Ishikawa (cell line): ENCODE data around the gene FEV.

Experiments used
- CEBPB ChIP-seq: IDR thresholded peaks from 2 replicates; pipeline ENCODE4 v1.6.1; 2012
- CREB1 ChIP-seq: IDR thresholded peaks from 2 replicates; pipeline ENCODE4 v1.6.1; 2012; ENCODE audit warnings: low read depth
- EGR1 ChIP-seq: IDR thresholded peaks from 2 replicates; pipeline ENCODE4 v1.6.1; 2012
- EP300 ChIP-seq: IDR thresholded peaks from 2 replicates; pipeline ENCODE4 v1.6.1; 2012; ENCODE audit warnings: borderline replicate concordance
- FOXM1 ChIP-seq: IDR thresholded peaks from 2 replicates; pipeline ENCODE4 v1.6.1; 2012; ENCODE audit warnings: low read depth, borderline replicate concordance
- MAX ChIP-seq: IDR thresholded peaks from 2 replicates; pipeline ENCODE4 v1.6.1; 2012
- NFIC ChIP-seq: IDR thresholded peaks from 2 replicates; pipeline ENCODE4 v1.6.1; 2012
- RAD21 ChIP-seq: IDR thresholded peaks from 2 replicates; pipeline ENCODE4 v1.6.1; 2012; ENCODE audit warnings: low read depth
- REST ChIP-seq: IDR thresholded peaks from 2 replicates; pipeline ENCODE4 v1.6.1; 2012; ENCODE audit warnings: low read depth, mild to moderate bottlenecking
- TAF1 ChIP-seq: IDR thresholded peaks from 2 replicates; pipeline ENCODE4 v1.6.1; 2012; ENCODE audit warnings: low read depth, mild to moderate bottlenecking
- TCF12 ChIP-seq: IDR thresholded peaks from 2 replicates; pipeline ENCODE4 v1.6.1; 2012; ENCODE audit warnings: low read depth
- TEAD4 ChIP-seq: IDR thresholded peaks from 2 replicates; pipeline ENCODE4 v1.6.1; 2012
- USF1 ChIP-seq: IDR thresholded peaks from 2 replicates; pipeline ENCODE4 v1.6.1; 2012
- YY1 ChIP-seq: IDR thresholded peaks from 2 replicates; pipeline ENCODE4 v1.6.1; 2012; ENCODE audit warnings: low read depth
- ZBTB7A ChIP-seq: IDR thresholded peaks from 2 replicates; pipeline ENCODE4 v1.6.1; 2012; ENCODE audit warnings: low read depth

FEV gene

GRCh38 chr2:218999021-218999880 lies 14.3 kb upstream of the FEV start:
- TF ChIP-seq FOXM1 (no peak), TEAD4 (no peak), ZBTB7A (no peak), NFIC (no peak), USF1 (no peak), EGR1 (no peak), EP300 (no peak), YY1 (no peak)

- TF ChIP-seq EP300 (no peak), TCF12 (no peak), REST (no peak), EGR1 (no peak), MAX (no peak), USF1 (no peak), TEAD4 (no peak), CEBPB (no peak), ZBTB7A (no peak), CREB1 (no peak), TAF1 (no peak), RAD21 (no peak), NFIC (no peak), YY1 (no peak)
Measured at GRCh38 chr2:218998414-218999002, 13.5 kb upstream of the FEV start.

GRCh38 chr2:218997731-218998130 lies 12.7 kb upstream of the FEV start:
- TF ChIP-seq TAF1 (no peak), EP300 (no peak), CREB1 (no peak), NFIC (no peak), CEBPB (no peak), ZBTB7A (no peak), YY1 (no peak), TCF12 (no peak), TEAD4 (no peak), REST (no peak), FOXM1 (no peak)

- TF ChIP-seq TCF12 (no peak), CEBPB (no peak), EGR1 (no peak), NFIC (no peak), CREB1 (no peak), RAD21 (no peak), FOXM1 (no peak), MAX (no peak), TAF1 (no peak), EP300 (no peak), ZBTB7A (no peak), YY1 (no peak)
Measured at GRCh38 chr2:218996937-218997336, 12.0 kb upstream of the FEV start.

- TF ChIP-seq CREB1 = peak; percentile 10; the same call in 1 of the 2 replicates
- TF ChIP-seq MAX = no peak
- TF ChIP-seq EP300 = no peak
- no peak for TF ChIP-seq TCF12
- no peak for TF ChIP-seq TAF1
- TF ChIP-seq FOXM1 = no peak
- TF ChIP-seq RAD21 = peak; percentile 85
- no peak for TF ChIP-seq ZBTB7A
- TF ChIP-seq YY1 = no peak
- no peak for TF ChIP-seq REST
Measured at GRCh38 chr2:218995972-218996711, 11.2 kb upstream of the FEV start.
